ENCODE results near the gene RAB32. TPM values are rescaled to one million over a fixed set of nuclear protein-coding genes. Genes with fewer than 3 reads are reported as not detected.

The RAB32 gene
- total and polyA plus RNA-seq, 2 of the 4 experiments (the other 2 are of a cell fraction): 55.7 to 108 TPM

DNA sequence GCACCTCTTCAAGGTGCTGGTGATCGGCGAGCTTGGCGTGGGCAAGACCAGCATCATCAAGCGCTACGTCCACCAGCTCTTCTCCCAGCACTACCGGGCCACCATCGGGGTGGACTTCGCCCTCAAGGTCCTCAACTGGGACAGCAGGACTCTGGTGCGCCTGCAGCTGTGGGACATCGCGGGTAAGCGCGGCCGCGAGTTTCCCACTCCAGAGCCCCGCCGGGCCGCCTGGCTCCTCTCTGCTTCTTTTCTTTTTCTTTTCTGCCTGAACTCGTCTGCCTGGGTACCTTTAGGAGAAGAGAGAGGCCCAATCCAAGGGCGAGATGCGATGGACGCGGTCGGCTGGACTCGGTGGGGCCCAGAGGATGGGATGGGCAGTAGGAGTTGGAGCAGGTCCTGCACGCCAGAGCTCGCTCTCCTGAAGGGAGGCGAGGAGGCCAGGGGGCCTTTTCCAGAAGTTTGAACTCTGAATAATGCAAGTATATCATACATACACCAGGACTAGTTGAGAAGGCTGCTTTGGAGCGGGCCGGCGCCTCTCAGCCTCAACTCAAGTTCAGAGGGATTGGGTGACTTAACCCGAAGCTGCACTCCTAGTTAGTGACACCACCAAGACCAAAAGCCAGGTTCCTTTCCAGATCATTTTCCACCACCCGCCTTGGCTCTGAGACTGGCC is 445 bp downstream of the RAB32 start (continued):
- TF ChIP-seq RCOR1 (IDR thresholded peaks at IDR 0.05; ENCODE audit: insufficient replicate concordance, low read length): no peak

DNA sequence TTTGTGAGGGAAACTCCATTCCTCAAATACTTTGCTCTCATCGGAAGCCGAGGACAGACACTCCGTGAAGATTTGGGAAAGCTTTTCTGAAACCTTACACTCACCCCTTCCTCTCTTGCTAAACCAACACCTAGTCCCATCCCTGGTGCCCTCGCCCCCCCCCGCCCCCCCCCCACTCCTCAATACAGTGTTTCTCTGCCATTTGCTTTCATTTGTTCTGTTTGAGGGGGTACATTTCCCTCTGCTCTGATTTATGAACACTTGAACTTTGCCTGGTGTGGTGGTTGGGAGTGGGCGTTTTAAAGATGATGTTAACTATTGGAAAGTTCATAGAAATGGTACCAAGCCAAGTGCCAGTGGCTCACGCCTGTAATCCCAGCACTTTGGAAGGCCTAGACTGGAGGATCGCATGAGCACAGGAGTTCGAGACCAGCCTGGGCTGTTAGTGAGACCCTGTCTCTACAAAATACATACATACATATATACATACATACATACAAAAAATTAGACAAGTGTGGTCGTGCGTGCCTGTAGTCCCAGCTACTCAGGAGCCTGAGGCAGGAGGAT is 1.1 kb downstream of the RAB32 start:
- peak overlapping the region; percentile 91 for H3K9ac ChIP-seq (ENCODE audit: low read depth, low read length)
- H3K56ac ChIP-seq (ENCODE audit: extremely low read depth, insufficient read depth, low read length): peak overlapping the region; percentile 94
- WGBS, 2 experiments (ENCODE audit: extremely low coverage in 2 of 2, insufficient read length in 1 of 2): no CpG with 5 or more reads among the region's 11 CpGs
- H2BK5ac ChIP-seq (ENCODE audit: low read depth, low read length, poor library complexity, severe bottlenecking): peak overlapping the region; percentile 80
- H3K4me1 ChIP-seq (ENCODE audit: control insufficient read depth, insufficient read depth, low read length): peaks cover 4% of the 10 kb centered on the region; the same call in 1 of the 2 replicates
- in situ Hi-C loops (cut with MboI; ENCODE audit: low sequenced_read_pairs): loop anchor here (10.0 kb wide), 1 partner anchor 580 kb away; the partner anchor contains the start of gene SHPRH
- H3K4ac ChIP-seq (ENCODE audit: low read depth, low read length): peak overlapping the region; percentile 90
- peak overlapping the region; percentile 73 for H2BK20ac ChIP-seq (ENCODE audit: low read depth, low read length)
- peaks cover 3 to 19% of the 10 kb centered on the region in 2 experiments; a peak in 2 of 4 replicates for H3K79me1 ChIP-seq (ENCODE audit: low read depth in 1 of 2, low read length in 2 of 2)
- peak overlapping the region; percentile 94 for H3K14ac ChIP-seq (replicated peaks; ENCODE audit: low read depth, low read length)
- H3K9me1 ChIP-seq (ENCODE audit: insufficient read depth, low read length): no peaks in the 10 kb centered on the region
- dilution Hi-C loops (cut with HindIII; ENCODE audit: low sequenced_read_pairs, unreplicated experiment): no loop called here
- H4K5ac ChIP-seq (ENCODE audit: low read depth, low read length): peak overlapping the region; percentile 80
- H4K8ac ChIP-seq (ENCODE audit: low read depth in 2 of 2, low read length in 2 of 2): peak overlapping the region; percentile 67 to 83
- peak overlapping the region; percentile 82 for H2AK5ac ChIP-seq (ENCODE audit: low read depth, low read length)
- H2AFZ ChIP-seq (replicated peaks; ENCODE audit: low read length, poor library complexity): peak overlapping the region; percentile 95
- H3K18ac ChIP-seq (ENCODE audit: low read depth, low read length): peak overlapping the region; percentile 82
- ChIA-PET CTCF (interaction anchor here (0.7 kb wide), 1 partner anchor 911 kb away, joined by 3 read pairs; no protein-coding TSS in a partner anchor), POLR2A (ENCODE audit: unreplicated experiment) (no interaction called here)
- peak; percentile 27 for DNase-seq
- TF ChIP-seq FOS (IDR thresholded peaks at IDR 0.05; ENCODE audit: low read depth, low read length) (no peak), SMC3 (IDR thresholded peaks at IDR 0.05; ENCODE audit: low read depth, low read length) (no peak), RCOR1 (IDR thresholded peaks at IDR 0.05; ENCODE audit: insufficient replicate concordance, low read length) (no peak), CHD1 (IDR thresholded peaks at IDR 0.05; ENCODE audit: low read depth, low read length) (no peak), MAZ (IDR thresholded peaks at IDR 0.05; ENCODE audit: borderline replicate concordance, low read depth, low read length) (no peak), BHLHE40 (IDR thresholded peaks at IDR 0.05; ENCODE audit: low read depth, low read length) (no peak), RFX5 (IDR thresholded peaks at IDR 0.05; ENCODE audit: low read depth, low read length) (no peak), CEBPB (IDR thresholded peaks at IDR 0.05; ENCODE audit: low read depth, low read length) (no peak), POLR2A (IDR thresholded peaks at IDR 0.05; ENCODE audit: low read depth, low read length) (no peak), MAFK (IDR thresholded peaks at IDR 0.05; ENCODE audit: low read depth, low read length) (no peak), NFE2L2 (IDR thresholded peaks at IDR 0.05; ENCODE audit: low read depth, low read length) (no peak), RAD21 (IDR thresholded peaks at IDR 0.05; ENCODE audit: low read length) (no peak), MXI1 (IDR thresholded peaks at IDR 0.05; ENCODE audit: borderline replicate concordance, low read depth, low read length) (no peak)
- TF ChIP-seq, protein P1, sequence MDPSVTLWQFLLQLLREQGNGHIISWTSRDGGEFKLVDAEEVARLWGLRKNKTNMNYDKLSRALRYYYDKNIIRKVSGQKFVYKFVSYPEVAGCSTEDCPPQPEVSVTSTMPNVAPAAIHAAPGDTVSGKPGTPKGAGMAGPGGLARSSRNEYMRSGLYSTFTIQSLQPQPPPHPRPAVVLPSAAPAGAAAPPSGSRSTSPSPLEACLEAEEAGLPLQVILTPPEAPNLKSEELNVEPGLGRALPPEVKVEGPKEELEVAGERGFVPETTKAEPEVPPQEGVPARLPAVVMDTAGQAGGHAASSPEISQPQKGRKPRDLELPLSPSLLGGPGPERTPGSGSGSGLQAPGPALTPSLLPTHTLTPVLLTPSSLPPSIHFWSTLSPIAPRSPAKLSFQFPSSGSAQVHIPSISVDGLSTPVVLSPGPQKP (IDR thresholded peaks at IDR 0.05; ENCODE audit: borderline replicate concordance, low read depth, low read length): no peak
- peaks cover 3% of the 10 kb centered on the region for H3K36me3 ChIP-seq (ENCODE audit: control insufficient read depth, insufficient read depth, low read length)
- peak overlapping the region; percentile 96 for H2AK9ac ChIP-seq (replicated peaks; ENCODE audit: low read depth, low read length, poor library complexity)
- H3K27ac ChIP-seq (ENCODE audit: insufficient read depth, low read length): peak overlapping the region; percentile 89
- peak overlapping the region; percentile 89 for H2BK120ac ChIP-seq (ENCODE audit: low read depth, low read length)
- intact Hi-C loops (cut with micrococcal nuclease): loop anchor here (5.0 to 10.0 kb wide), 3 partner anchors 582 to 730 kb away; partner anchors contain the start of genes FBXO30 and SHPRH
- no peak for ATAC-seq (ENCODE audit: low read depth)
- H2BK15ac ChIP-seq (ENCODE audit: low read depth, low read length): peak overlapping the region; percentile 39; the same call in 1 of the 3 replicates
- no TSS peak for BruUV-seq (replicated peaks)
- peak overlapping the region; percentile 97 for H3K23ac ChIP-seq (ENCODE audit: low read depth, low read length)
- peak overlapping the region; percentile 81 for H4K91ac ChIP-seq (ENCODE audit: insufficient read depth, low read depth, low read length)
- H3K9me3 ChIP-seq (ENCODE audit: control insufficient read depth, insufficient read depth, low read length): no peaks in the 10 kb centered on the region
- H4K20me1 ChIP-seq (ENCODE audit: insufficient read depth, low read length): peaks cover 3% of the 10 kb centered on the region; the same call in 1 of the 2 replicates
- H3K4me2 ChIP-seq (ENCODE audit: low read depth, low read length): peak overlapping the region; percentile 95
- H3K27me3 ChIP-seq (ENCODE audit: control insufficient read depth, insufficient read depth, low read length): no peaks in the 10 kb centered on the region
- H3K4me3 ChIP-seq (ENCODE audit: insufficient read depth, low read depth, low read length): peak overlapping the region; percentile 76
